GM18508 (cell line): Measurements from ENCODE around the gene NEDD4.
"Not testable (repeated sequence)": the region's sequence is repeated elsewhere in the genome, so short reads cannot be mapped to it uniquely, and the experiment has no call there.

ENCODE experiments used
- ATAC-seq: cut with Tn5 transposase; IDR thresholded peaks from one replicate; pipeline ENCODE4 v1.9.1; 2021; ENCODE audit warnings: moderate number of reproducible peaks; ENCODE audit not compliant: insufficient read depth, unreplicated experiment

Gene NEDD4

GRCh38 chr15:55791551-55792400 is 201.6 kb downstream of the NEDD4 start:
- ATAC-seq, result no peak

GRCh38 chr15:55789066-55789660 is 204.2 kb downstream of the NEDD4 start:
- no peak for ATAC-seq

GRCh38 chr15:55786341-55786740 is 207.1 kb downstream of the NEDD4 start:
- ATAC-seq, result no peak

- not testable (repeated sequence) for ATAC-seq
Measured at GRCh38 chr15:55785593-55785992, 207.8 kb downstream of the NEDD4 start.

GRCh38 chr15:55784286-55784685 is 209.1 kb downstream of the NEDD4 start:
- no peak for ATAC-seq

GRCh38 chr15:55782901-55783300 is 210.5 kb downstream of the NEDD4 start:
- ATAC-seq, result no peak

GRCh38 chr15:55780292-55780691 is 213.1 kb downstream of the NEDD4 start:
- no peak for ATAC-seq

- ATAC-seq, result no peak
Measured at GRCh38 chr15:55778932-55779331, 214.5 kb downstream of the NEDD4 start.
